ENCODE results near the gene ODAM.
"Not testable (repeated sequence)": the region's sequence is repeated elsewhere in the genome, so short reads cannot be mapped to it uniquely, and the experiment has no call there.

Gene ODAM

DNA sequence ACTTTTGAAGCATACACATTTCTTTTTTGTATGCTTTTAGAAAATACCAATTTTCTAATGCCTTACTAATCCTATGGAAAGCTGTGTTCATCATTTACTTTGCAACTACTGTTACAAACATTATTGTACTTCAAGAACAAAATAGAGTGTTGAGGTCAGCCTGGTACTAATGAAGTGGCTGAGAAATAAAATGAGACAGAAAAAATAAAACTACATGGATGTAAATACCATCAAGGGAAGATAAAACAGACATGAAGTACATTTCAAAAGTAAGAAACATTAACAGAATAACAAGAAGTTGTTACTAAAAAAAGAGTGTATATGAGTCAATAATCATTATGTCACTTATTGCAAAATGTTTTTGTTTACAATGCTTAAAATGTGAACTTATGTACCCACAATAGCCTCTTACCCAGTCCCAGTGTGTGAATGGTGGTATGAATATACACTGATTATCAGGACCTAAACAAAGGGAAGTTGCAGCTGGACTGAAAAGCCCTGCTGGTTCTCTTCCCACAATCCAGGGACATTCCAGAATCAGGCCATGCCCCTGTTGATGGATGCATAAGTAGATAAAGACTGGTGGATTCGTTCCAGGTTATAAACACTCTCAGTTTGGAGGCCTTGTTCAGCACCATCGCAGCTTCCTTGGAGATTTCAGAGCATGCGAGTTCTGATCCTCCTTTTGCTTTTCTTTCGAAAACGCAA lies 44.5 kb downstream of the ODAM start:
- no peak overlapping the region for H3K27ac ChIP-seq (ENCODE audit: low read length)
- no peaks in the 10 kb centered on the region for H3K9me3 ChIP-seq (ENCODE audit: insufficient read depth, low read length)
- H3K9ac ChIP-seq (ENCODE audit: low read length), result no peak overlapping the region
- TF ChIP-seq EZH2phosphoT487 (IDR thresholded peaks at IDR 0.05; ENCODE audit: low read depth) (no peak), CTCF (IDR thresholded peaks at IDR 0.05; ENCODE audit: low read depth, low read length) (no peak)
- H3K4me2 ChIP-seq (ENCODE audit: low read length), result no peak overlapping the region
- no peaks in the 10 kb centered on the region for H3K27me3 ChIP-seq (ENCODE audit: low read depth, low read length)
- H3K79me2 ChIP-seq (ENCODE audit: low read length), result no peaks in the 10 kb centered on the region
- no peaks in the 10 kb centered on the region for H3K4me1 ChIP-seq (ENCODE audit: low read length)
- H2AFZ ChIP-seq (ENCODE audit: low read depth, low read length), result no peak overlapping the region
- H4K20me1 ChIP-seq (ENCODE audit: insufficient read depth, low read length), result no peaks in the 10 kb centered on the region
- H3K4me3 ChIP-seq (ENCODE audit: low read length), result no peak overlapping the region
- no peaks in the 10 kb centered on the region for H3K36me3 ChIP-seq (replicated peaks; ENCODE audit: low read depth, low read length)

- not testable (repeated sequence) for H3K4me1 ChIP-seq (ENCODE audit: low read length); H3K79me2 ChIP-seq (ENCODE audit: low read length); H4K20me1 ChIP-seq (ENCODE audit: insufficient read depth, low read length); H3K36me3 ChIP-seq (replicated peaks; ENCODE audit: low read depth, low read length); H3K9me3 ChIP-seq (ENCODE audit: insufficient read depth, low read length); H3K4me2 ChIP-seq (ENCODE audit: low read length); H3K9ac ChIP-seq (ENCODE audit: low read length); H3K27me3 ChIP-seq (ENCODE audit: low read depth, low read length); H3K4me3 ChIP-seq (ENCODE audit: low read length); H3K27ac ChIP-seq (ENCODE audit: low read length); H2AFZ ChIP-seq (ENCODE audit: low read depth, low read length)
These were observed 46.8 kb downstream of the ODAM start, which contains the start of gene CSN3 for GRCh38 chr4:70242297-70242696. Gene CSN3 (plus strand): TSS chr4:70242597. CDS start chr4:70244820, 2,223 bp downstream.

- H3K27ac ChIP-seq (ENCODE audit: low read length), result no peak overlapping the region
- no peaks in the 10 kb centered on the region for H3K79me2 ChIP-seq (ENCODE audit: low read length)
- no peaks in the 10 kb centered on the region for H3K27me3 ChIP-seq (ENCODE audit: low read depth, low read length)
- no peak overlapping the region for H3K4me3 ChIP-seq (ENCODE audit: low read length)
- no peak overlapping the region for H3K9ac ChIP-seq (ENCODE audit: low read length)
- TF ChIP-seq CTCF (IDR thresholded peaks at IDR 0.05; ENCODE audit: low read depth, low read length), result no peak
- peaks cover 4% of the 10 kb centered on the region; the same call in 1 of the 2 replicates for H3K4me1 ChIP-seq (ENCODE audit: low read length)
- no peaks in the 10 kb centered on the region for H3K9me3 ChIP-seq (ENCODE audit: insufficient read depth, low read length)
- H2AFZ ChIP-seq (ENCODE audit: low read depth, low read length), result no peak overlapping the region
- no peak overlapping the region for H3K4me2 ChIP-seq (ENCODE audit: low read length)
- no peaks in the 10 kb centered on the region for H4K20me1 ChIP-seq (ENCODE audit: insufficient read depth, low read length)
- H3K36me3 ChIP-seq (replicated peaks; ENCODE audit: low read depth, low read length), result no peaks in the 10 kb centered on the region
These were observed 47.6 kb downstream of the ODAM start for GRCh38 chr4:70243091-70243490.

- Histone ChIP-seq H3K27me3 (ENCODE audit: low read depth, low read length) (no peaks in the 10 kb centered on the region), H3K9ac (ENCODE audit: low read length) (no peak overlapping the region), H3K27ac (ENCODE audit: low read length) (no peak overlapping the region), H2AFZ (ENCODE audit: low read depth, low read length) (no peak overlapping the region), H3K9me3 (ENCODE audit: insufficient read depth, low read length) (no peaks in the 10 kb centered on the region), H3K4me2 (ENCODE audit: low read length) (no peak overlapping the region), H4K20me1 (ENCODE audit: insufficient read depth, low read length) (no peaks in the 10 kb centered on the region), H3K79me2 (ENCODE audit: low read length) (no peaks in the 10 kb centered on the region), H3K4me1 (ENCODE audit: low read length) (peaks cover 7% of the 10 kb centered on the region; the same call in 1 of the 2 replicates), H3K36me3 (replicated peaks; ENCODE audit: low read depth, low read length) (no peaks in the 10 kb centered on the region), H3K4me3 (ENCODE audit: low read length) (no peak overlapping the region)
- no peak for TF ChIP-seq EZH2phosphoT487 (IDR thresholded peaks at IDR 0.05; ENCODE audit: low read depth)
- TF ChIP-seq CTCF (IDR thresholded peaks at IDR 0.05; ENCODE audit: low read depth, low read length), result no peak
These were observed 55.9 kb downstream of the ODAM start for GRCh38 chr4:70251250-70251944.
